Gastrocnemius medialis (tissue), 4 donors: ENCODE results near the gene CDCA4.

ENCODE experiments used
- POLR2A ChIP-seq, 2 donors: fragments of 450-650 bp; IDR thresholded peaks; one replicate each; pipeline ENCODE4 v1.6.1; 2017; ENCODE audit warnings: antibody characterized with exemption in 2 of 2, mild to moderate bottlenecking in 2 of 2, moderate library complexity in 2 of 2
- TF ChIP-seq, protein P1 (sequence below), 5 experiments: fragments of 450-650 bp in 3 of 5; fragments of 200-600 bp in 2 of 5; sonication (generic) in 2 of 5; IDR thresholded peaks in 4 of 5; conservative IDR thresholded peaks in 1 of 5; 1 replicate in 4 of 5; 2 replicates in 1 of 5; pipeline ENCODE4 v1.5.1; 2016 to 2019; ENCODE audit warnings: antibody characterized with exemption in 5 of 5, mild to moderate bottlenecking in 3 of 5, moderate library complexity in 3 of 5

DNA sequence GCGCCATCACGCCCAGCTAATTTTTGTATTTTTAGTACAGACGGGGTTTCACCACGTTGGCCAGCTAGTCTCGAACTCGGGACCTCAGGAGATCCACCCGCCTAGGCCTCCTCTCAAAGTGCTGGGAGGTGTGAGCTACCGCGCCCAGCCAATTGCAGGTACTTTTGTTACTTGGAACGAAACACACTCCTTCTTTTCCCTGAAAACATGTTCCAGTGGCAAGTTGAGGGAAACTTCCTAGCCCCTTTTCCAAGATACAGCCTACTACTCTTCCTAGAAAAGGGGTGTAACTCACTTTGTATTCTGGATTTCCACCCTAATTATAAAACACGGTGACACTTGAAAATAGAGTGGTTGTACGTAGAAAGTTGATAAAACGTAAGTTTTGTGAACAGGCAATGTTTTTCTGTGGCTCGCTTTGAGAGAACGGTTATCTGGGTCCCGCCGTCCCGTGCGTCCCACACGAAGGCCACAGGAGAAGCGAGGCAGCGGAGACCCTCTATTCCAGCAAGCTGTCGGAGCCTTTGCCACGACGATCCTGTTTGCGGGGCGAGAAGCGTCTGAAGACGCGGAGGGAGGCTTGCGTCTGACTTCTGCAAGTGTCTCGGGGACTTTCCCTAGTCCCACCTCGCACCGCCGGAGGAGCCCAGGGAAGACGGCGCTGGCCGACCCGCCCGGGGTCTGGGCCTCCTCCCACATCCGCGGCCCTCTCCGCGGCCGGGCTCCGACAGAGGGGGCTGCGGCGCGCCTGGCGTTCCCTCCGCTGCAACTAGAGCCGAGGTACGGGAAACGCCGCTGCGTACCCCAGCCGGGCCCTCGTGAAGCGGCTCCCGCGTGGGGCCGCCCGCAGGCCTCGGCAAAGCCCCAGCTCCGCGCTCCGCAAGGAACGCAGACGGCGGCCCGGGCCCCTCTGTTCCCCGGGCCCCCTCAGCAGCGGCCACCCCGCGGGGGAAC is 745 bp downstream of the CDCA4 start:
- TF ChIP-seq, protein P1, sequence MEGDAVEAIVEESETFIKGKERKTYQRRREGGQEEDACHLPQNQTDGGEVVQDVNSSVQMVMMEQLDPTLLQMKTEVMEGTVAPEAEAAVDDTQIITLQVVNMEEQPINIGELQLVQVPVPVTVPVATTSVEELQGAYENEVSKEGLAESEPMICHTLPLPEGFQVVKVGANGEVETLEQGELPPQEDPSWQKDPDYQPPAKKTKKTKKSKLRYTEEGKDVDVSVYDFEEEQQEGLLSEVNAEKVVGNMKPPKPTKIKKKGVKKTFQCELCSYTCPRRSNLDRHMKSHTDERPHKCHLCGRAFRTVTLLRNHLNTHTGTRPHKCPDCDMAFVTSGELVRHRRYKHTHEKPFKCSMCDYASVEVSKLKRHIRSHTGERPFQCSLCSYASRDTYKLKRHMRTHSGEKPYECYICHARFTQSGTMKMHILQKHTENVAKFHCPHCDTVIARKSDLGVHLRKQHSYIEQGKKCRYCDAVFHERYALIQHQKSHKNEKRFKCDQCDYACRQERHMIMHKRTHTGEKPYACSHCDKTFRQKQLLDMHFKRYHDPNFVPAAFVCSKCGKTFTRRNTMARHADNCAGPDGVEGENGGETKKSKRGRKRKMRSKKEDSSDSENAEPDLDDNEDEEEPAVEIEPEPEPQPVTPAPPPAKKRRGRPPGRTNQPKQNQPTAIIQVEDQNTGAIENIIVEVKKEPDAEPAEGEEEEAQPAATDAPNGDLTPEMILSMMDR (IDR thresholded peaks at IDR 0.05 in 4 of 5, conservative IDR thresholded peaks at IDR 0.05 in 1 of 5): no peak
- no peak for TF ChIP-seq POLR2A (IDR thresholded peaks at IDR 0.05)
